Suprapubic skin (tissue), 4 donors: ENCODE measurements around the gene CHID1. TPM values are rescaled to one million over a fixed set of nuclear protein-coding genes. Genes with fewer than 3 reads are reported as not detected.

ENCODE experiments used
- DNase-seq, 2 donors: peaks; one replicate each; pipeline ENCODE4 v3.0.0-alpha.2; 2019; ENCODE audit warnings: low spot score in 2 of 2
- H3K27ac ChIP-seq: fragments of 200-600 bp; sonication (generic); one replicate; pipeline ENCODE4 v1.5.1; 2019
- H3K27me3 ChIP-seq: fragments of 200-600 bp; sonication (generic); one replicate; pipeline ENCODE4 v1.5.1; 2019
- H3K36me3 ChIP-seq: fragments of 200-600 bp; sonication (generic); one replicate; pipeline ENCODE4 v1.5.1; 2019
- H3K4me1 ChIP-seq: fragments of 200-600 bp; sonication (generic); one replicate; pipeline ENCODE4 v1.5.1; 2019
- H3K4me3 ChIP-seq: fragments of 200-600 bp; sonication (generic); one replicate; pipeline ENCODE4 v1.5.1; 2019; ENCODE audit warnings: mild to moderate bottlenecking
- H3K9me3 ChIP-seq: fragments of 200-600 bp; sonication (generic); one replicate; pipeline ENCODE4 v1.5.1; 2019
- CTCF ChIP-seq, 2 donors: fragments of 200-600 bp in 1 of 2; fragments of 450-650 bp in 1 of 2; sonication (generic) in 1 of 2; IDR thresholded peaks; one replicate each; pipeline ENCODE4 v1.5.1; 2016 to 2019; ENCODE audit warnings: antibody characterized with exemption in 2 of 2, mild to moderate bottlenecking in 1 of 2, moderate library complexity in 1 of 2
- EP300 ChIP-seq: sonication (generic); formaldehyde crosslinking; IDR thresholded peaks from one replicate; pipeline ENCODE4 v1.6.1; 2017; ENCODE audit warnings: antibody characterized with exemption
- POLR2A ChIP-seq, 2 donors: fragments of 450-650 bp; IDR thresholded peaks; one replicate each; pipeline ENCODE4 v1.6.1; 2017; ENCODE audit warnings: antibody characterized with exemption in 2 of 2, mild to moderate bottlenecking in 2 of 2, moderate library complexity in 2 of 2
- POLR2AphosphoS5 ChIP-seq, 3 donors: sonication (generic); formaldehyde crosslinking; IDR thresholded peaks; one replicate each; pipeline ENCODE4 v1.6.1; 2017; ENCODE audit warnings: antibody characterized with exemption in 3 of 3
- WGBS: methylation state at CpG from one replicate; pipeline ENCODE4 v1.1.5; 2018; 5-methylcytosine and 5-hydroxymethylcytosine counted together
- total RNA-seq, 4 donors: library from RNA; depleted of rRNA; stranded (reverse); fragments of >200 nt; gene quantifications; one replicate each; pipeline ENCODE4 v1.1.0, GENCODE V29; 2016

CHID1 gene
- total RNA-seq, 4 donors from 2014 or later, result 46.5 to 111 (median 66.2) TPM

- H3K36me3 ChIP-seq, result peaks cover 20% of the 10 kb centered on the region
- H3K27ac ChIP-seq, result no peak overlapping the region
- DNase-seq, result no peak
- H3K4me3 ChIP-seq, result no peak overlapping the region
- no CpG with 5 or more reads among the region's 13 CpGs for whole genome bisulfite sequencing
- no peak for TF ChIP-seq EP300
- no peak for TF ChIP-seq POLR2A (IDR thresholded peaks at IDR 0.05)
- TF ChIP-seq CTCF (IDR thresholded peaks at IDR 0.05), result no peak
- TF ChIP-seq POLR2AphosphoS5 (IDR thresholded peaks at IDR 0.05), result no peak
- H3K4me1 ChIP-seq, result no peaks in the 10 kb centered on the region
- H3K27me3 ChIP-seq, result no peaks in the 10 kb centered on the region
- no peaks in the 10 kb centered on the region for H3K9me3 ChIP-seq
Measured at GRCh38 chr11:893008-893654, 17.5 kb downstream of the CHID1 start.

- H3K4me1 ChIP-seq, result no peaks in the 10 kb centered on the region
- TF ChIP-seq EP300 (no peak), CTCF (IDR thresholded peaks at IDR 0.05) (no peak), POLR2AphosphoS5 (IDR thresholded peaks at IDR 0.05) (no peak), POLR2A (IDR thresholded peaks at IDR 0.05) (no peak)
- no peak for DNase-seq
- H3K9me3 ChIP-seq, result no peaks in the 10 kb centered on the region
- peaks cover 33% of the 10 kb centered on the region for H3K36me3 ChIP-seq
- H3K27me3 ChIP-seq, result no peaks in the 10 kb centered on the region
- WGBS, result 76% methylated on average over 14 of the region's 27 CpGs
- no peak overlapping the region for H3K27ac ChIP-seq
- H3K4me3 ChIP-seq, result no peak overlapping the region
Measured at GRCh38 chr11:890794-891540, 19.6 kb downstream of the CHID1 start.

- Histone ChIP-seq H3K9me3 (no peaks in the 10 kb centered on the region), H3K27me3 (no peaks in the 10 kb centered on the region), H3K27ac (no peak overlapping the region), H3K4me1 (no peaks in the 10 kb centered on the region), H3K4me3 (no peak overlapping the region), H3K36me3 (peaks cover 32% of the 10 kb centered on the region)
- whole genome bisulfite sequencing, result 90% methylated on average over 26 of the region's 32 CpGs
- DNase-seq, result no peak
- TF ChIP-seq EP300 (no peak), POLR2A (IDR thresholded peaks at IDR 0.05) (no peak), POLR2AphosphoS5 (IDR thresholded peaks at IDR 0.05) (no peak), CTCF (IDR thresholded peaks at IDR 0.05) (no peak)
Measured at GRCh38 chr11:889687-890475, 20.7 kb downstream of the CHID1 start.

GRCh38 chr11:889257-889656 lies 21.4 kb downstream of the CHID1 start:
- H3K4me3 ChIP-seq, result no peak overlapping the region
- whole genome bisulfite sequencing, result 90% methylated on average over 13 of the region's 13 CpGs
- peaks cover 30% of the 10 kb centered on the region for H3K36me3 ChIP-seq
- TF ChIP-seq POLR2A (IDR thresholded peaks at IDR 0.05) (no peak), EP300 (no peak), POLR2AphosphoS5 (IDR thresholded peaks at IDR 0.05) (no peak), CTCF (IDR thresholded peaks at IDR 0.05) (no peak)
- no peak overlapping the region for H3K27ac ChIP-seq
- no peaks in the 10 kb centered on the region for H3K4me1 ChIP-seq
- no peaks in the 10 kb centered on the region for H3K27me3 ChIP-seq
- DNase-seq, result no peak
- no peaks in the 10 kb centered on the region for H3K9me3 ChIP-seq
